Sigmoid colon (tissue), 7 donors: ENCODE data around the gene CYFIP2. TPM values are rescaled to one million over a fixed set of nuclear protein-coding genes. Genes with fewer than 3 reads are reported as not detected.

ENCODE experiments used
- DNase-seq: peaks from one replicate; pipeline ENCODE4 v3.0.0-alpha.2; 2019
- H3K27ac ChIP-seq, 4 donors: fragments of 200-600 bp; sonication (generic); one replicate each; pipeline ENCODE4 v1.5.1; 2016 to 2019; ENCODE audit warnings: mild to moderate bottlenecking in 1 of 4
- H3K27me3 ChIP-seq, 3 donors: fragments of 200-600 bp; sonication (generic); one replicate each; pipeline ENCODE4 v1.5.1; 2019; ENCODE audit warnings: mild to moderate bottlenecking in 1 of 3
- H3K36me3 ChIP-seq, 4 donors: fragments of 200-600 bp; sonication (generic); one replicate each; pipeline ENCODE4 v1.5.1; 2016 to 2019
- H3K4me1 ChIP-seq, 4 donors: fragments of 200-600 bp; sonication (generic); one replicate each; pipeline ENCODE4 v1.5.1; 2017 to 2019
- H3K4me3 ChIP-seq, 4 donors: fragments of 200-600 bp; sonication (generic); one replicate each; pipeline ENCODE4 v1.5.1; 2017 to 2019; ENCODE audit warnings: mild to moderate bottlenecking in 2 of 4, moderate library complexity in 1 of 4
- H3K9me3 ChIP-seq, 4 donors: fragments of 200-600 bp in 3 of 4; sonication (generic) in 3 of 4; one replicate each; pipeline versions ENCODE4 v1.5.1 to v1.6.1; 2013 to 2019
- CTCF ChIP-seq, 4 experiments: fragments of 450-650 bp in 3 of 4; fragments of 200-600 bp in 1 of 4; IDR thresholded peaks; one replicate each; pipeline ENCODE4 v1.5.1; 2016 to 2019; ENCODE audit warnings: antibody characterized with exemption in 4 of 4, mild to moderate bottlenecking in 3 of 4, moderate library complexity in 2 of 4
- EP300 ChIP-seq, 4 donors: sonication (generic); formaldehyde crosslinking; IDR thresholded peaks; one replicate each; pipeline ENCODE4 v1.6.1; 2017; ENCODE audit warnings: antibody characterized with exemption in 4 of 4
- POLR2A ChIP-seq, 2 donors: fragments of 450-650 bp; IDR thresholded peaks; one replicate each; pipeline ENCODE4 v1.6.1; 2016; ENCODE audit warnings: antibody characterized with exemption in 2 of 2, mild to moderate bottlenecking in 2 of 2, moderate library complexity in 2 of 2
- POLR2AphosphoS5 ChIP-seq, 4 donors: sonication (generic); formaldehyde crosslinking; IDR thresholded peaks; one replicate each; pipeline ENCODE4 v1.6.1; 2017; ENCODE audit warnings: antibody characterized with exemption in 4 of 4
- WGBS, 2 donors: extraction: QIAGEN DNeasy Blood & Tissue Kit; methylation state at CpG; one replicate each; pipeline ENCODE4 v1.1.7; 2013; 5-methylcytosine and 5-hydroxymethylcytosine counted together
- intact Hi-C: fragments of 100-400 bp; cut with DNase I; formaldehyde crosslinking; loops from one replicate; pipeline ENCODE4 v1.15.1; 2023
- polyA plus RNA-seq, 3 donors: library from polyadenylated mRNA; stranded (reverse); fragments of 200-250 nt; gene quantifications; one replicate each; pipeline ENCODE4 v1.2.3, GENCODE V29; 2013
- total RNA-seq, 4 donors: library from RNA; depleted of rRNA; stranded (reverse); fragments of >200 nt; gene quantifications; one replicate each; pipeline ENCODE4 v1.1.0, GENCODE V29; 2016
- donor health status: healthy with polysubstance abuse.
- donor health status: Bipolar disorder and iron deficiency.
- donor health status: healthy.

Gene CYFIP2
- total and polyA plus RNA-seq, 7 donors, result 4.8 to 38.1 (median 27.5) TPM

DNA sequence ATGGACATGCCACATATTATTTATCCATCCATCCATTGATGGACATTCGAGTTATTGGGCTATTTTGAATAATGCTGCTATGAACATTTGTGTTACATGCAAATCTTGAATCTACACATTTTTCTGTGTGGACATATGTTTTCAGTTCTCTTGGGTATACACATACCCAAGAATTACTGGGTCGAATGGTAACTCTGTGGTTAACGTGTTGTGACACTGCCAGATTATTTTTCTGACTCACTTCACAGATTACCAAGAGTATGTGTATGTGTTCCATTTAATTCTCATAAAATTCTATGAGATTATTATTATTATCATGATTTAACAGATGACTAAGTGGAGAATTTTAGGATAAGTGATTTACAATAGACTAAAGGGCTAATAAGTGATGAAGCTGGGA lies 26.7 kb downstream of the CYFIP2 start:
- H3K4me3 ChIP-seq, result no peak overlapping the region
- DNase-seq, result no peak
- H3K27me3 ChIP-seq, result no peaks in the 10 kb centered on the region
- no peaks in the 10 kb centered on the region for H3K36me3 ChIP-seq
- 88 to 91% methylated on average over 3 of the region's 3 CpGs for WGBS, 2 donors
- H3K9me3 ChIP-seq, result no peaks in the 10 kb centered on the region
- intact Hi-C loops, result no loop called here
- no peak overlapping the region for H3K27ac ChIP-seq
- H3K4me1 ChIP-seq, result no peaks in the 10 kb centered on the region
- TF ChIP-seq EP300 (IDR thresholded peaks at IDR 0.05) (no peak), CTCF (IDR thresholded peaks at IDR 0.05) (no peak)

GRCh38 chr5:157294407-157295091 lies 28.6 kb downstream of the CYFIP2 start:
- intact Hi-C loops, result no loop called here
- Histone ChIP-seq H3K27me3 (no peaks in the 10 kb centered on the region), H3K36me3 (no peaks in the 10 kb centered on the region), H3K27ac (no peak overlapping the region), H3K4me3 (no peak overlapping the region), H3K9me3 (no peaks in the 10 kb centered on the region), H3K4me1 (no peaks in the 10 kb centered on the region)
- DNase-seq, result no peak
- TF ChIP-seq POLR2AphosphoS5 (IDR thresholded peaks at IDR 0.05) (no peak), CTCF (IDR thresholded peaks at IDR 0.05) (no peak), POLR2A (IDR thresholded peaks at IDR 0.05) (no peak), EP300 (IDR thresholded peaks at IDR 0.05) (no peak)
- 85 to 89% methylated on average over 7 of the region's 7 CpGs for WGBS, 2 donors

DNA sequence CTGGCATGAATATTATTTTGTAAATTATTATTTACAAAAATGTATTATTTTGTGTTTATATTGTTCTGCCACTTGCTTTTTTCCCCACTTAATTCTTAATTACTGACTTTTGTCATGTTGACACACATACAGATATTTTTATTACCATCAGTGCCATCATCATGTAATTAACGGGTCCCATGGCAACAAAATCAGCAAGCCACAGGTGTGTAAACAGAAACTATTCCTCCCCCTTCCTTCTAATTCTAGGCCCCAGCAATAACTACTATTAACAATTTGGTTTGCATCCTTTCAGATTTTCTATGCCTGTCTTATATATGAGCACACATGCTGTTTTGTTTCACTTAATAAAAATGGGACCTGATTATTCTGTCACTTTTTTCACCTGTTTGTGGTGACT lies 29.3 kb downstream of the CYFIP2 start:
- no peak for DNase-seq
- no peak overlapping the region for H3K27ac ChIP-seq
- H3K36me3 ChIP-seq, result no peaks in the 10 kb centered on the region
- no peaks in the 10 kb centered on the region for H3K9me3 ChIP-seq
- H3K4me1 ChIP-seq, result no peaks in the 10 kb centered on the region
- H3K4me3 ChIP-seq, result no peak overlapping the region
- H3K27me3 ChIP-seq, result no peaks in the 10 kb centered on the region
- TF ChIP-seq EP300 (IDR thresholded peaks at IDR 0.05), result no peak
- intact Hi-C loops, result no loop called here
- WGBS, 2 donors, result 13 to 60% methylated on average over 1 of the region's 1 CpG

- no peaks in the 10 kb centered on the region for H3K9me3 ChIP-seq
- DNase-seq, result no peak
- no peaks in the 10 kb centered on the region for H3K36me3 ChIP-seq
- H3K27ac ChIP-seq, result no peak overlapping the region
- no peaks in the 10 kb centered on the region for H3K27me3 ChIP-seq
- WGBS, 2 donors, result 93 to 94% methylated on average over 10 of the region's 10 CpGs
- H3K4me1 ChIP-seq, result no peaks in the 10 kb centered on the region
- TF ChIP-seq POLR2AphosphoS5 (IDR thresholded peaks at IDR 0.05), result no peak
- H3K4me3 ChIP-seq, result no peak overlapping the region
- intact Hi-C loops, result no loop called here
Measured at GRCh38 chr5:157300564-157300963, 34.6 kb downstream of the CYFIP2 start.

GRCh38 chr5:157301066-157301465 lies 35.1 kb downstream of the CYFIP2 start:
- no peak for TF ChIP-seq EP300 (IDR thresholded peaks at IDR 0.05)
- TF ChIP-seq POLR2A (IDR thresholded peaks at IDR 0.05), result no peak
- TF ChIP-seq CTCF (IDR thresholded peaks at IDR 0.05), result no peak
- no peak for TF ChIP-seq POLR2AphosphoS5 (IDR thresholded peaks at IDR 0.05)
- H3K4me1 ChIP-seq, result no peaks in the 10 kb centered on the region
- H3K27ac ChIP-seq, result no peak overlapping the region
- intact Hi-C loops, result no loop called here
- H3K27me3 ChIP-seq, result no peaks in the 10 kb centered on the region
- H3K9me3 ChIP-seq, result no peaks in the 10 kb centered on the region
- no peak overlapping the region for H3K4me3 ChIP-seq
- DNase-seq, result no peak
- no peaks in the 10 kb centered on the region for H3K36me3 ChIP-seq

- no peak overlapping the region for H3K4me3 ChIP-seq
- intact Hi-C loops, result no loop called here
- 94 to 96% methylated on average over 5 of the region's 5 CpGs for WGBS, 2 donors
- no peak for DNase-seq
- H3K4me1 ChIP-seq, result no peaks in the 10 kb centered on the region
- no peak for TF ChIP-seq EP300 (IDR thresholded peaks at IDR 0.05)
- no peak for TF ChIP-seq POLR2AphosphoS5 (IDR thresholded peaks at IDR 0.05)
- no peak for TF ChIP-seq CTCF (IDR thresholded peaks at IDR 0.05)
- TF ChIP-seq POLR2A (IDR thresholded peaks at IDR 0.05), result no peak
- H3K27me3 ChIP-seq, result no peaks in the 10 kb centered on the region
- H3K27ac ChIP-seq, result no peak overlapping the region
- H3K36me3 ChIP-seq, result no peaks in the 10 kb centered on the region
- H3K9me3 ChIP-seq, result no peaks in the 10 kb centered on the region
Measured at GRCh38 chr5:157303023-157303422, 37.1 kb downstream of the CYFIP2 start.
